IMR-90 (cell line): ENCODE results near the gene CNTRL. TPM values are rescaled to one million over a fixed set of nuclear protein-coding genes. Genes with fewer than 3 reads are reported as not detected.

Source experiments
- ATAC-seq: fragments of 200-7000 bp; cut with Tn5 transposase; 2 replicates; pipeline ENCODE4 v1.9.1; 2020; ENCODE audit warnings: low read depth, mild to moderate bottlenecking, moderate library complexity
- BruUV-seq: library from RNA; stranded (reverse); fragments of 400-500 nt; replicated peaks from 2 replicates; lab custom pipeline; 2021; lab: Mats Ljungman, UMichigan
- CTCF ChIA-PET: fragments of 300-600 bp; formaldehyde crosslinking; extraction: SDS; loops from one replicate; lab custom pipeline; 2021; ENCODE audit warnings: antibody characterized with exemption; lab: Yijun Ruan, JAX
- POLR2A ChIA-PET: fragments of 300-600 bp; sonication (Branson Sonifier 250); formaldehyde crosslinking; loops from one replicate; lab custom pipeline; 2022; ENCODE audit warnings: antibody characterized with exemption; ENCODE audit not compliant: unreplicated experiment; lab: Charles Lee
- DNase-seq: peaks from one replicate; pipeline ENCODE4 v3.0.0; 2013
- H2AFZ ChIP-seq: replicated peaks from 2 replicates; pipeline ENCODE3; 2013; ENCODE audit warnings: low read length, mild to moderate bottlenecking; ENCODE audit not compliant: poor library complexity
- H2AK5ac ChIP-seq: 2 replicates; pipeline ENCODE4 v1.6.1; 2013; ENCODE audit warnings: low read depth, low read length, inconsistent platforms
- H2AK9ac ChIP-seq: replicated peaks from 2 replicates; pipeline ENCODE3; 2013; ENCODE audit warnings: mild to moderate bottlenecking, low read depth, low read length, moderate library complexity; ENCODE audit not compliant: poor library complexity
- H2BK120ac ChIP-seq: 2 replicates; pipeline ENCODE4 v1.6.1; 2013; ENCODE audit warnings: low read depth, low read length, inconsistent platforms
- H2BK15ac ChIP-seq: 3 replicates; pipeline ENCODE4 v1.6.1; 2013; ENCODE audit warnings: low read depth, low read length, inconsistent platforms
- H2BK20ac ChIP-seq: 2 replicates; pipeline ENCODE4 v1.6.1; 2013; ENCODE audit warnings: low read depth, mild to moderate bottlenecking, inconsistent platforms, low read length, moderate library complexity
- H2BK5ac ChIP-seq: 2 replicates; pipeline ENCODE4 v1.6.1; 2013; ENCODE audit warnings: mild to moderate bottlenecking, low read depth, low read length, inconsistent platforms; ENCODE audit not compliant: poor library complexity, severe bottlenecking
- H3K14ac ChIP-seq: replicated peaks from 2 replicates; pipeline ENCODE4 v1.6.1; 2013; ENCODE audit warnings: low read depth, low read length, inconsistent platforms
- H3K18ac ChIP-seq: 2 replicates; pipeline ENCODE4 v1.6.1; 2013; ENCODE audit warnings: low read depth, low read length, control low read depth
- H3K23ac ChIP-seq: 2 replicates; pipeline ENCODE4 v1.6.1; 2013; ENCODE audit warnings: low read depth, low read length, inconsistent platforms
- H3K27ac ChIP-seq: 2 replicates; pipeline ENCODE4 v1.5.1; 2013; ENCODE audit warnings: mild to moderate bottlenecking, control low read depth, low read length; ENCODE audit not compliant: insufficient read depth
- H3K27me3 ChIP-seq: 2 replicates; pipeline ENCODE4 v1.6.1; 2013; ENCODE audit warnings: low read length; ENCODE audit not compliant: control insufficient read depth, insufficient read depth
- H3K36me3 ChIP-seq: 2 replicates; pipeline ENCODE4 v1.6.1; 2013; ENCODE audit warnings: low read length, mixed read lengths; ENCODE audit not compliant: control insufficient read depth, insufficient read depth
- H3K4ac ChIP-seq: 2 replicates; pipeline ENCODE4 v1.6.1; 2013; ENCODE audit warnings: low read depth, low read length, inconsistent platforms
- H3K4me1 ChIP-seq: 2 replicates; pipeline ENCODE4 v1.6.1; 2013; ENCODE audit warnings: low read length, mixed read lengths; ENCODE audit not compliant: control insufficient read depth, insufficient read depth
- H3K4me2 ChIP-seq: 2 replicates; pipeline ENCODE4 v1.6.1; 2013; ENCODE audit warnings: low read depth, mild to moderate bottlenecking, control low read depth, low read length, moderate library complexity
- H3K4me3 ChIP-seq: 2 replicates; pipeline ENCODE4 v1.5.1; 2013; ENCODE audit warnings: low read depth, mild to moderate bottlenecking, control low read depth, low read length, moderate library complexity; ENCODE audit not compliant: insufficient read depth
- H3K56ac ChIP-seq: 2 replicates; pipeline ENCODE4 v1.6.1; 2013; ENCODE audit warnings: low read length, inconsistent platforms; ENCODE audit not compliant: insufficient read depth; ENCODE audit errors: extremely low read depth
- H3K79me1 ChIP-seq, 2 experiments: 2 replicates each; pipeline ENCODE4 v1.6.1; 2013; ENCODE audit warnings: low read length in 2 of 2, inconsistent platforms in 1 of 2, low read depth in 1 of 2
- H3K9ac ChIP-seq: 2 replicates; pipeline ENCODE4 v1.6.1; 2013; ENCODE audit warnings: low read depth, low read length, control low read depth
- H3K9me1 ChIP-seq: 2 replicates; pipeline ENCODE4 v1.6.1; 2013; ENCODE audit warnings: low read length, inconsistent platforms; ENCODE audit not compliant: insufficient read depth
- H3K9me3 ChIP-seq: 2 replicates; pipeline ENCODE4 v1.6.1; 2013; ENCODE audit warnings: low read length; ENCODE audit not compliant: control insufficient read depth, insufficient read depth
- H4K20me1 ChIP-seq: 2 replicates; pipeline ENCODE4 v1.6.1; 2013; ENCODE audit warnings: low read length, inconsistent platforms; ENCODE audit not compliant: insufficient read depth
- H4K5ac ChIP-seq: 2 replicates; pipeline ENCODE4 v1.6.1; 2013; ENCODE audit warnings: mild to moderate bottlenecking, low read depth, low read length, control low read depth
- H4K8ac ChIP-seq, 2 experiments: 2 replicates each; pipeline ENCODE4 v1.6.1; 2013; ENCODE audit warnings: low read depth in 2 of 2, low read length in 2 of 2, control low read depth in 1 of 2, inconsistent platforms in 1 of 2
- H4K91ac ChIP-seq: 2 replicates; pipeline ENCODE4 v1.6.1; 2013; ENCODE audit warnings: low read depth, low read length, inconsistent platforms; ENCODE audit not compliant: insufficient read depth
- BHLHE40 ChIP-seq: fragments of 150-350 bp; IDR thresholded peaks from 2 replicates; pipeline ENCODE4 v1.6.1; 2016; ENCODE audit warnings: mild to moderate bottlenecking, low read depth, low read length
- MXI1 ChIP-seq: IDR thresholded peaks from 2 replicates; pipeline ENCODE4 v1.6.1; 2012; ENCODE audit warnings: low read depth, mild to moderate bottlenecking, low read length, moderate library complexity, borderline replicate concordance
- RFX5 ChIP-seq: IDR thresholded peaks from 2 replicates; pipeline ENCODE4 v1.8.0; 2012; ENCODE audit warnings: low read depth, mild to moderate bottlenecking, low read length, moderate library complexity
- WGBS, 2 experiments: methylation state at CpG; one replicate each; pipeline versions ENCODE4 v1.1.5 to v1.1.7; 2013; ENCODE audit warnings: missing lambda C conversion rate in 2 of 2; ENCODE audit not compliant: insufficient read length in 1 of 2; ENCODE audit errors: extremely low coverage in 2 of 2; 5-methylcytosine and 5-hydroxymethylcytosine counted together
- dilution Hi-C: fragments of 300-500 bp; cut with HindIII; formaldehyde crosslinking; loops from one replicate; pipeline ENCODE4 v1.14.3; 2018; ENCODE audit warnings: low sequenced_read_pairs; ENCODE audit not compliant: unreplicated experiment
- in situ Hi-C: fragments of 300-500 bp; cut with MboI; formaldehyde crosslinking; loops from 3 replicates; pipeline ENCODE4 v1.14.3; 2019; ENCODE audit warnings: low sequenced_read_pairs, inconsistent platforms, mixed read lengths
- intact Hi-C: fragments of 100-400 bp; cut with micrococcal nuclease; formaldehyde crosslinking; loops from 2 replicates; pipeline ENCODE4 v1.10.0; 2022
- polyA plus RNA-seq, 3 experiments: library from polyadenylated mRNA; depleted of rRNA; stranded (reverse); fragments of >200 nt; gene quantifications; 2 replicates each; pipeline ENCODE4 v1.2.3, GENCODE V29; 2012; ENCODE audit warnings: low replicate concordance in 1 of 3
- total RNA-seq: library from RNA; depleted of rRNA; stranded (reverse); fragments of >200 nt; gene quantifications from 2 replicates; pipeline ENCODE4 v1.2.3, GENCODE V29; 2012

The CNTRL gene
- total and polyA plus RNA-seq, 2 of the 4 experiments (the other 2 are of a cell fraction): 4.5 to 7.3 TPM

DNA sequence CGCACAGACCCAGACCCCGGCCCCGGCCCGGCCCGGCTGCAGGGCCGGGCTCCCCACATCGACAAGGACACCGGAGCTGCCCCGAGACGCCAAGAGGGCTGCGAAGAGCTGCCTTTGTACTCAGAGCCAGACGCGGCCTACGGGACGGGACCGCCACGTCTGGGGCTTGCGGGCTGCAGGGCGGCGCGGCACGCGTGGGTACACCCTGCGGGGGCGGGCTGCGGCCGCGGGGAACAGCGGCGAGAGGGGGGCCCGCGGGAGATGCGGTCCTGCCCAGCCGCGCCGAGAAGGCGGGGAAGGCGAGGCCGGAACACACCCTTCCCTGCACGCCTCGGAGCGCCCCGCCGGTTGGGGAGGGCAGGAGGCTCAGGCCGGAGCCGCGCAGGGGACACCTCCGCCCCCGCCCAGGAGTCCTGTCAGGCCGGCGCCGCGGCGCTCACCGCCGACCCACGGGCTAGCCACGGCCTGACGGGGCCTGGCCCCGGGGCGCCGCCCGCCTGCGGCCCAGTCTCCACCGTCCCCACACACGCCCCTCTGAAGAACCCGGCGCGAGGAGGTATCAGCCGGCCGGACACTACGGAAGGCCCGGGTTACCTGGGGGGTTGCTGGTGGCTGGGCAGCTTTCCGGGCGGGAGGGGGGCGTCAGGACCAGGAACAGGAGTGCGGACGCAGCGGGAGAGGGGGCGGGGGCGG, 126.4 kb downstream of the CNTRL start:
- Histone ChIP-seq H3K4ac (peak overlapping the region; percentile 35), H3K56ac (peak overlapping the region; percentile 59; the same call in 1 of the 2 replicates), H3K9me1 (peaks cover 10% of the 10 kb centered on the region), H3K18ac (no peak overlapping the region; the same call in 1 of the 2 replicates), H3K4me1 (peaks cover 9% of the 10 kb centered on the region), H2BK5ac (peak overlapping the region; percentile 84), H4K8ac (peak overlapping the region; percentile 30 to 88), H3K4me3 (peak overlapping the region; percentile 77), H3K14ac (peak overlapping the region; percentile 73; the same call in 1 of the 2 replicates), H2AFZ (peak overlapping the region; percentile 93), H4K20me1 (peaks cover 52% of the 10 kb centered on the region), H3K4me2 (peak overlapping the region; percentile 100), H3K36me3 (no peaks in the 10 kb centered on the region; the same call in 1 of the 2 replicates), H3K27me3 (no peaks in the 10 kb centered on the region), H2BK120ac (peak overlapping the region; percentile 13; the same call in 1 of the 2 replicates), H2AK5ac (peak overlapping the region; percentile 87), H2BK15ac (no peak overlapping the region; the same call in 2 of the 3 replicates), H3K9me3 (no peaks in the 10 kb centered on the region), H3K27ac (peak overlapping the region; percentile 90), H4K5ac (peak overlapping the region; percentile 70; the same call in 1 of the 2 replicates), H3K23ac (peak overlapping the region; percentile 91), H3K9ac (peak overlapping the region; percentile 75), H4K91ac (peak overlapping the region; percentile 87), H3K79me1 (peaks cover 4 to 24% of the 10 kb centered on the region in 2 experiments; a peak in 3 of 4 replicates), H2AK9ac (peak overlapping the region; percentile 90), H2BK20ac (no peak overlapping the region)
- in situ Hi-C loops (no loop called here), dilution Hi-C loops (no loop called here), intact Hi-C loops (no loop called here)
- WGBS, 2 experiments: 0% methylated on average over 41 of the region's 81 CpGs; no CpG with 5 or more reads in 1 of the 2 experiments
- ChIA-PET CTCF (interaction anchor here (0.6 to 1.2 kb wide), 2 partner anchors 12 to 1218 kb away, joined by 3 to 11 read pairs; no protein-coding TSS in a partner anchor), POLR2A (interaction anchor here (0.6 kb wide), 1 partner anchor 140 kb away, joined by 7 read pairs; no protein-coding TSS in a partner anchor)
- no TSS peak for BruUV-seq
- DNase-seq: no peak
- ATAC-seq: peak; percentile 40
- no peak for TF ChIP-seq RFX5
- peak; percentile 34; the same call in 1 of the 2 replicates for TF ChIP-seq BHLHE40
- peak; percentile 42 for TF ChIP-seq MXI1
